Loucy (cell line): ENCODE measurements around the gene VLDLR.

Experiments used
- H2AFZ ChIP-seq: fragments of 200-600 bp; sonication (generic); 2 replicates; pipeline ENCODE4 v1.6.0; 2016; ENCODE audit warnings: antibody characterized with exemption, mild to moderate bottlenecking, low read length, moderate library complexity
- H3F3A ChIP-seq: fragments of 200-600 bp; 2 replicates; pipeline ENCODE4 v1.6.0; 2016; ENCODE audit warnings: antibody characterized with exemption, low read depth, mild to moderate bottlenecking
- H3K27me3 ChIP-seq: fragments of 200-600 bp; sonication (generic); 2 replicates; pipeline ENCODE4 v1.6.1; 2014; ENCODE audit warnings: low read length, mild to moderate bottlenecking; ENCODE audit not compliant: insufficient read depth, poor library complexity, severe bottlenecking
- H3K36me3 ChIP-seq: fragments of 200-600 bp; sonication (generic); 2 replicates; pipeline ENCODE4 v1.6.1; 2016; ENCODE audit warnings: low read length; ENCODE audit not compliant: insufficient read depth
- H3K4me1 ChIP-seq: fragments of 200-600 bp; sonication (generic); 2 replicates; pipeline ENCODE4 v1.5.1; 2014; ENCODE audit warnings: low read length, mild to moderate bottlenecking; ENCODE audit not compliant: insufficient read depth, poor library complexity, severe bottlenecking
- H3K4me2 ChIP-seq: fragments of 200-600 bp; sonication (generic); 2 replicates; pipeline ENCODE4 v1.6.0; 2014; ENCODE audit warnings: antibody characterized with exemption, low read length, low read depth, mild to moderate bottlenecking; ENCODE audit not compliant: poor library complexity, severe bottlenecking
- H3K4me3 ChIP-seq: fragments of 200-600 bp; sonication (generic); 2 replicates; pipeline ENCODE4 v1.5.1; 2014; ENCODE audit warnings: low read length, mild to moderate bottlenecking, mixed read lengths; ENCODE audit not compliant: poor library complexity, severe bottlenecking
- H3K79me2 ChIP-seq: fragments of 200-600 bp; sonication (generic); 2 replicates; pipeline ENCODE4 v1.6.1; 2014; ENCODE audit warnings: low read length; ENCODE audit not compliant: insufficient read depth
- H3K9ac ChIP-seq: fragments of 200-600 bp; sonication (generic); 2 replicates; pipeline ENCODE4 v1.6.0; 2014; ENCODE audit warnings: mild to moderate bottlenecking, low read depth, low read length, moderate library complexity; ENCODE audit not compliant: poor library complexity, severe bottlenecking
- H3K9me2 ChIP-seq: fragments of 200-600 bp; sonication (generic); replicated peaks from 2 replicates; pipeline ENCODE4 v1.6.1; 2016; ENCODE audit warnings: low read depth, low read length, mixed read lengths
- H3K9me3 ChIP-seq: fragments of 200-600 bp; sonication (generic); 2 replicates; pipeline ENCODE4 v1.6.1; 2014; ENCODE audit warnings: mild to moderate bottlenecking, antibody characterized with exemption, low read length, low read depth; ENCODE audit not compliant: insufficient read depth
- H4K20me1 ChIP-seq: fragments of 200-600 bp; sonication (generic); 2 replicates; pipeline ENCODE4 v1.6.0; 2014; ENCODE audit warnings: antibody characterized with exemption, low read length, mild to moderate bottlenecking; ENCODE audit not compliant: insufficient read depth, poor library complexity, severe bottlenecking
- EZH2phosphoT487 ChIP-seq: fragments of 200-600 bp; IDR thresholded peaks from 2 replicates; pipeline ENCODE4 v1.6.1; 2018; ENCODE audit warnings: antibody characterized with exemption, mild to moderate bottlenecking, moderate library complexity, borderline replicate concordance
- TF ChIP-seq, protein P1 (sequence below): fragments of 200-600 bp; sonication (generic); conservative IDR thresholded peaks from 2 replicates; pipeline ENCODE4 v1.5.1; 2014; ENCODE audit warnings: mild to moderate bottlenecking, antibody characterized with exemption, low read length

VLDLR gene

DNA sequence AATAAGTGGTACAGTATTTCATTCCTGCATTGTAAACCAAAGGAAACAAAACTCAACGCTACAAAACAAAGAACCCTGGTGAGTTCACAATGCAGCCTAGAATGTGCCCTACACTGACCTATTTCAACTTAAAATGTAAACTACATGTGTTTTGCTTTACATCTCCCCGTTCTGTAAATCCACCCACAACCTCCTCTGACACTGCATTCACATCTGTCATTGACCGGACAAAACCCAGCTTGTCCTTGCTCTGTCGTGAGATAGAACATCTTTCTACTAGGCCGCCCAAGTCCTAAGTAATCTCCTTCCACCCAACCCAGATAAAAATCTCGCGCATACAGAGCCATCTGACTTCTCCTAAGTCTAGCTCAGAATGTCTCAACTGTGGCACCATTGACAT lies 6.1 kb upstream of the VLDLR start:
- no peak overlapping the region for H3K4me3 ChIP-seq
- no peaks in the 10 kb centered on the region for H3K9me2 ChIP-seq
- no peak overlapping the region for H2AFZ ChIP-seq
- no peaks in the 10 kb centered on the region for H4K20me1 ChIP-seq
- no peak overlapping the region for H3K4me2 ChIP-seq
- no peaks in the 10 kb centered on the region for H3K36me3 ChIP-seq
- TF ChIP-seq, protein P1, sequence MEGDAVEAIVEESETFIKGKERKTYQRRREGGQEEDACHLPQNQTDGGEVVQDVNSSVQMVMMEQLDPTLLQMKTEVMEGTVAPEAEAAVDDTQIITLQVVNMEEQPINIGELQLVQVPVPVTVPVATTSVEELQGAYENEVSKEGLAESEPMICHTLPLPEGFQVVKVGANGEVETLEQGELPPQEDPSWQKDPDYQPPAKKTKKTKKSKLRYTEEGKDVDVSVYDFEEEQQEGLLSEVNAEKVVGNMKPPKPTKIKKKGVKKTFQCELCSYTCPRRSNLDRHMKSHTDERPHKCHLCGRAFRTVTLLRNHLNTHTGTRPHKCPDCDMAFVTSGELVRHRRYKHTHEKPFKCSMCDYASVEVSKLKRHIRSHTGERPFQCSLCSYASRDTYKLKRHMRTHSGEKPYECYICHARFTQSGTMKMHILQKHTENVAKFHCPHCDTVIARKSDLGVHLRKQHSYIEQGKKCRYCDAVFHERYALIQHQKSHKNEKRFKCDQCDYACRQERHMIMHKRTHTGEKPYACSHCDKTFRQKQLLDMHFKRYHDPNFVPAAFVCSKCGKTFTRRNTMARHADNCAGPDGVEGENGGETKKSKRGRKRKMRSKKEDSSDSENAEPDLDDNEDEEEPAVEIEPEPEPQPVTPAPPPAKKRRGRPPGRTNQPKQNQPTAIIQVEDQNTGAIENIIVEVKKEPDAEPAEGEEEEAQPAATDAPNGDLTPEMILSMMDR, result no peak
- no peak for TF ChIP-seq EZH2phosphoT487
- no peak overlapping the region for H3K9ac ChIP-seq
- H3K9me3 ChIP-seq, result no peaks in the 10 kb centered on the region
- no peaks in the 10 kb centered on the region for H3K27me3 ChIP-seq
- no peaks in the 10 kb centered on the region for H3F3A ChIP-seq
- peaks cover 10% of the 10 kb centered on the region; the same call in 1 of the 2 replicates for H3K79me2 ChIP-seq
- H3K4me1 ChIP-seq, result peaks cover 9% of the 10 kb centered on the region

DNA sequence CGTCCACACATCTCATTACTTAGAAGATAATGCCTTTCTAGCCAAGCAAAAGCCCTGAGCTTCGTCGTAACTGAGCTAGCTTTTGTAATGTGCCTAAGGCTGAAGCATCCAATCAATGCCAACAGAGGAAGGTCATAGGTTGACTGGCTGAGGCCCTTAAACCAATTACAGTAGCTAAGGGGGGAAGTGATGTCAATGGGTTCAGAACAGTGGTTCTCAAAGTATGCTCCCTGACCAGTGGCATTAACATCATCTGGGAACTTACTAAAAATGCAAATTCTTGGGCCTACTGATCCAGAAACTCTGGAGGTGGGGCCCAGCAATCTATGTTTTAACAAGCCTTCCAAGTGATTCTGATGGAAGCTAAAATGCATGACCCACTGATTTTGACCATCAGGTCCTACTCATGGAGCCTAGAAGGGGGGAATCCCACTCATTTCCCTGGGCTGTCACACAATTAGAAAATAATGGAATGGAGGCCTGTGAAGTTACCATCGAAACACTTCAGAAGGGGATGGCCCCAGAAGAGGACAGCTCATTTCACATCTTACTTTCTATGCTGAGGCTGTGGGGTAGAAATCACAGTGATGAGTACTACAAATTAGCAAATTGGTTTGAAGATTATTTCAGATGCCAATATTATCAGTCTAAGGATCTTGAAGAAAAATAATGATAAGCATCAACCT lies 4.8 kb upstream of the VLDLR start:
- Histone ChIP-seq H4K20me1 (no peaks in the 10 kb centered on the region), H3K27me3 (no peaks in the 10 kb centered on the region), H3K79me2 (peaks cover 22% of the 10 kb centered on the region; the same call in 1 of the 2 replicates), H3K4me3 (no peak overlapping the region), H3F3A (no peaks in the 10 kb centered on the region), H3K4me1 (peaks cover 15% of the 10 kb centered on the region), H2AFZ (no peak overlapping the region), H3K9ac (no peak overlapping the region), H3K36me3 (no peaks in the 10 kb centered on the region), H3K4me2 (no peak overlapping the region), H3K9me3 (no peaks in the 10 kb centered on the region), H3K9me2 (no peaks in the 10 kb centered on the region)
- TF ChIP-seq EZH2phosphoT487, result no peak
- TF ChIP-seq, protein P1, result no peak

DNA sequence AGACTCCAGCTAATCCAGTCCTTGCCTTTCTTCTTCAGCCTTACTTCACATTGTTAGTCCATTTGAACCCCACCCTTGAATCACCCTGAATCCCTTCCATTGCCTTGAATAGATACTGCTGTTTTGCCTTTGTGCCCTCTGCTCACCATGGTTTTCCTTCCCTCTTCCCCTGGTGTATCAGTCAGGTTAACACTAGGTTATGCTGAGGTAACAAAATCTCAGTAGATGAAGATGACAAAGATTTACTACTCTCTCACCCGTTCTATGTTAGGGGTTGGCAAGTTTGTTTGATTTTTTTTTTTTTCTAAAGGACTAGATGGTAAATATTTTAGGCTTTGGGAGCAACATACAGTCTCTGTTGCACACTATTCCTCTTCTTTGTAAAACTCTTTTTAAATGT lies 3.3 kb upstream of the VLDLR start:
- Histone ChIP-seq H3K9me3 (no peaks in the 10 kb centered on the region), H3K79me2 (peaks cover 36% of the 10 kb centered on the region), H3K4me3 (no peak overlapping the region), H3K9ac (no peak overlapping the region), H3K27me3 (no peaks in the 10 kb centered on the region), H2AFZ (no peak overlapping the region), H4K20me1 (peaks cover 6% of the 10 kb centered on the region), H3K4me2 (no peak overlapping the region), H3K9me2 (no peaks in the 10 kb centered on the region), H3F3A (no peaks in the 10 kb centered on the region), H3K36me3 (no peaks in the 10 kb centered on the region), H3K4me1 (peaks cover 17% of the 10 kb centered on the region)
- TF ChIP-seq, protein P1, result no peak
- no peak for TF ChIP-seq EZH2phosphoT487
